ENCODE results near the gene AEBP1.

AEBP1 gene

DNA sequence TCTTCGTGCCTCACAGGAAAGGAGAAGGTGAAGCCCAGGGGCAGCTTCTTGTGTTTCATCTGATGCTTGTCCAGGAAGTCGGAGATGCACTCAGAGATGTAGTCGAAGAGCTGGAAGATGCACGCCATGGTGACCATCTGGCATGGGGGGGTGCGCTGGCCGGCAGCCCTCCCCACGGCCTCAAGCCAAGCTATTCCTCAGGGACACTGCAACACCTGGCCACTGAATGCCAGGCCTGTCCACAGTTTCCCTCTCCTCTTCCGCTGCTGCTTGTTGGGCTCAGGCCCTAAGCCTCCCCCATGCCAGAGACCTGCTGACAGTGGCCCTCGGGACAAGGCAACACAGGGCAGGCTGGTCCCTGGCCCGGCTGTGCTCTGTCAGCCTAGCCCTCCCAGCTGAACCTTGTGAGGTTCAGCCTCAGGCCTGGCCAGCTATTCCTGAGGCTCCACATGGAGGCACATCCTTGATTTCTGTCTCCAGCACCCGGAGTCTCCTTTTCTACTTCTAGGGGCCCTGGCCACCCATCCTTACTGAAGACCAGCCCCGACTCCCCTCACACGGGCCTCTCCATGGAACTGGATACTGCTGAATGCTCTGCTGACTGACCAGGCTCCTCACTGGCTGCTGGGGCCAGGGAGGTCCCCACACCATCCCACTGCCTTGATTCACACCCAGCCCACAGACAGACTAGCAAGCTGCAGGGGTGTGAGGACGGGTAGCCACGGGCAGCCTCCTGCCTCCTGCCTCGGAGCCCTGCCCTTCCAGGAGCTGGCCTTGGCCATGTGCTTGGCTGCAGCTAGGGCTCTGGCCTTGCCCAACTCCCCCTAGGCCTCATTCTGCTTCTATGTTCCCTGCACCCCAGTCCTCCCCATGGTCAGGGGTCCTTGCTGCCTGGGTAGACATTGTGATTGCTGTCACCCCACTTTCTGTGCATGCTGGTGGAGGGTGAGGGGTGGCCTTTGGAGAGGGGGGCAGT lies 47.1 kb downstream of the AEBP1 start:
- no peak for TF ChIP-seq TAF1 (IDR thresholded peaks at IDR 0.05; ENCODE audit: borderline replicate concordance, insufficient read depth, low read length)
- TF ChIP-seq POLR2AphosphoS5 (IDR thresholded peaks at IDR 0.05; ENCODE audit: low read depth, low read length): no peak
- TF ChIP-seq, protein P1, sequence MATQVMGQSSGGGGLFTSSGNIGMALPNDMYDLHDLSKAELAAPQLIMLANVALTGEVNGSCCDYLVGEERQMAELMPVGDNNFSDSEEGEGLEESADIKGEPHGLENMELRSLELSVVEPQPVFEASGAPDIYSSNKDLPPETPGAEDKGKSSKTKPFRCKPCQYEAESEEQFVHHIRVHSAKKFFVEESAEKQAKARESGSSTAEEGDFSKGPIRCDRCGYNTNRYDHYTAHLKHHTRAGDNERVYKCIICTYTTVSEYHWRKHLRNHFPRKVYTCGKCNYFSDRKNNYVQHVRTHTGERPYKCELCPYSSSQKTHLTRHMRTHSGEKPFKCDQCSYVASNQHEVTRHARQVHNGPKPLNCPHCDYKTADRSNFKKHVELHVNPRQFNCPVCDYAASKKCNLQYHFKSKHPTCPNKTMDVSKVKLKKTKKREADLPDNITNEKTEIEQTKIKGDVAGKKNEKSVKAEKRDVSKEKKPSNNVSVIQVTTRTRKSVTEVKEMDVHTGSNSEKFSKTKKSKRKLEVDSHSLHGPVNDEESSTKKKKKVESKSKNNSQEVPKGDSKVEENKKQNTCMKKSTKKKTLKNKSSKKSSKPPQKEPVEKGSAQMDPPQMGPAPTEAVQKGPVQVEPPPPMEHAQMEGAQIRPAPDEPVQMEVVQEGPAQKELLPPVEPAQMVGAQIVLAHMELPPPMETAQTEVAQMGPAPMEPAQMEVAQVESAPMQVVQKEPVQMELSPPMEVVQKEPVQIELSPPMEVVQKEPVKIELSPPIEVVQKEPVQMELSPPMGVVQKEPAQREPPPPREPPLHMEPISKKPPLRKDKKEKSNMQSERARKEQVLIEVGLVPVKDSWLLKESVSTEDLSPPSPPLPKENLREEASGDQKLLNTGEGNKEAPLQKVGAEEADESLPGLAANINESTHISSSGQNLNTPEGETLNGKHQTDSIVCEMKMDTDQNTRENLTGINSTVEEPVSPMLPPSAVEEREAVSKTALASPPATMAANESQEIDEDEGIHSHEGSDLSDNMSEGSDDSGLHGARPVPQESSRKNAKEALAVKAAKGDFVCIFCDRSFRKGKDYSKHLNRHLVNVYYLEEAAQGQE (IDR thresholded peaks at IDR 0.05; ENCODE audit: insufficient read depth in 1 of 2, low read depth in 2 of 2, low read length in 2 of 2): no peak
- no peak for TF ChIP-seq FOXP2 (optimal IDR thresholded peaks at IDR 0.05; ENCODE audit: borderline replicate concordance, extremely low read depth, extremely low read length, insufficient read depth)
- TF ChIP-seq SIN3A (IDR thresholded peaks at IDR 0.05; ENCODE audit: borderline replicate concordance, insufficient read depth, low read length): no peak

DNA sequence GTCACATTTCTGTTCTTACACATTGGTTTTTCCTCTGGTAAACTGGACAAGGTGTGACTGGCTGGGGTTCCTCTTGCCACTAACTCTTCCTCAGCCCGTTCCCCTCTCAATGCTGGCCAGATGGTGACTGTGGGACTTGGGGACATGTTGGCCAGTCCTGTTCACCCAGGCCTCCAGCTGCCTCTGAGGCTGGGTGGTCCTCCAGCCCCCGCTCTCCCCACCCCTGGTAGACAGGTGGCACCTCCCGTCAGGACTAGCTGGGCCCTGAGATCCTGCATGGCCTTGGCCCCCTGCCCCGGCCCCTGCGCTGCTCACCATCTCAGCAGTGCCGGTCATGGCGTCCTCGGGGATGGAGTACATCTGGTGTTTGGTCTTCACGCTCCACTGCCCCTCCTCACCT lies 47.8 kb downstream of the AEBP1 start:
- TF ChIP-seq, protein P1 (IDR thresholded peaks at IDR 0.05; ENCODE audit: insufficient read depth in 1 of 2, low read depth in 2 of 2, low read length in 2 of 2): no peak
- TF ChIP-seq SIN3A (IDR thresholded peaks at IDR 0.05; ENCODE audit: borderline replicate concordance, insufficient read depth, low read length): no peak
- TF ChIP-seq POLR2AphosphoS5 (IDR thresholded peaks at IDR 0.05; ENCODE audit: low read depth, low read length): no peak
- TF ChIP-seq TAF1 (IDR thresholded peaks at IDR 0.05; ENCODE audit: borderline replicate concordance, insufficient read depth, low read length): no peak
- TF ChIP-seq FOXP2 (optimal IDR thresholded peaks at IDR 0.05; ENCODE audit: borderline replicate concordance, extremely low read depth, extremely low read length, insufficient read depth): no peak

DNA sequence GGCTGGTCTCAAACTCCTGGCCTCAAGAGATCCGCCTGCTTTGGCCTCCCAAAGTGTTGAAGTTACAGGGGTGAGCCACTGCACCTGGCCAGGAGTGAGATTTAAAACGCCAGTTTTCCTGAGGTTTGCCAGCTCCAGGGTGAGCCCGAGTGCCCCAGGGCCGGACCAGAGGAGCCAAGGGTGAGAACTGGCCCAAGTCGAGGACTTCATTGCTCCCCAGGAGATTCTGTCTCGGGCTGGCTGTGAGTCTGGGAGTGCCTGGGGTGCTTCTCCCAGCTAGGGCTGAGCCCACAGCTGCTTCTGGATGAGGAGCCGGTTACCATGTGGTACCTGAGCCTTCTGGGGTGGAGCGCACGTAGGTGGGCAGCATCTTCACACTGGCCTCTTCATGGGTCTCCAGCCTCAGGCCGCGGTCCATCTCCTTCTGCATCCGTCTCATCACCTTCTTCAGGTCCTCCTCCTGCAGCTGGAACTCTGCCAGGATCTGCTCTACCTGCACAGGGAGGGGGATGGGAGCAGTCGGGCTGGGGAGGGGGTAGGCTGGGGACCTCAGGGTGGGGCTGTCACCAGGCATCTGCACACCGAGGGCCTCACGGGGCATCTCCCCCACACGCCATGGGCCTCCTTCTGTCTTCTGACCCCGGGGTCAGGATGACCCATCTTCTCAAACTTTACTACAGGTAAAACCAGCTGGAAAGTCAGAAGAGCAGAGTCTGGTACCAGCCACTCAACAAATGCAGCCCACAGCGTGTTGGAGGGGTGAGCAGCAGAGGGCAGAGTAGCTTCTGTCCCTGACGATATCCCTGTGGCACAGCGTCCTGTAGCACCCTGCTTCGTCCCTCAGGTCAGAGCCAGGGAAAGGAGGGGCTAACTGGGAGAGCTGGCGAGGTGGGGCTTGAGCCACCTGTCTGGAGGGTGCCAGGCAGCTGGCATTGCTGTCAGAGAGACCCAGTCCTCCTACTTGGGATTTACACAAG lies 49.1 kb downstream of the AEBP1 start:
- TF ChIP-seq, protein P1 (IDR thresholded peaks at IDR 0.05; ENCODE audit: insufficient read depth in 1 of 2, low read depth in 2 of 2, low read length in 2 of 2): no peak
- no peak for TF ChIP-seq TAF1 (IDR thresholded peaks at IDR 0.05; ENCODE audit: borderline replicate concordance, insufficient read depth, low read length)
- no peak for TF ChIP-seq FOXP2 (optimal IDR thresholded peaks at IDR 0.05; ENCODE audit: borderline replicate concordance, extremely low read depth, extremely low read length, insufficient read depth)
- no peak for TF ChIP-seq POLR2AphosphoS5 (IDR thresholded peaks at IDR 0.05; ENCODE audit: low read depth, low read length)
- TF ChIP-seq SIN3A (IDR thresholded peaks at IDR 0.05; ENCODE audit: borderline replicate concordance, insufficient read depth, low read length): no peak

- TF ChIP-seq, protein P1 (IDR thresholded peaks at IDR 0.05; ENCODE audit: insufficient read depth in 1 of 2, low read depth in 2 of 2, low read length in 2 of 2): no peak
- TF ChIP-seq POLR2AphosphoS5 (IDR thresholded peaks at IDR 0.05; ENCODE audit: low read depth, low read length) (no peak), FOXP2 (optimal IDR thresholded peaks at IDR 0.05; ENCODE audit: borderline replicate concordance, extremely low read depth, extremely low read length, insufficient read depth) (no peak), SIN3A (IDR thresholded peaks at IDR 0.05; ENCODE audit: borderline replicate concordance, insufficient read depth, low read length) (no peak), TAF1 (IDR thresholded peaks at IDR 0.05; ENCODE audit: borderline replicate concordance, insufficient read depth, low read length) (no peak)
Observed at GRCh38 chr7:44153948-44154335, 49.8 kb downstream of the AEBP1 start.
